Stimulated activated CD4-positive, alpha-beta T cell treated with anti-CD3 and anti-CD28 coated beads, TNF-alpha, amount 100 ng/mL, for 48 hours (primary cell): ENCODE data around the gene ARPP19.
"Not testable (repeated sequence)": the region's sequence is repeated elsewhere in the genome, so short reads cannot be mapped to it uniquely, and the experiment has no call there.

Experiments used
- DNase-seq, 3 donors: peaks; one replicate each; pipeline ENCODE4 v3.0.0-alpha.2; 2020; ENCODE audit warnings: low read depth in 3 of 3

Gene ARPP19

GRCh38 chr15:52514482-52514881, 54.3 kb downstream of the ARPP19 start:
- no peak for DNase-seq

GRCh38 chr15:52512869-52513268, 56.0 kb downstream of the ARPP19 start:
- not testable (repeated sequence) for DNase-seq

- DNase-seq = no peak
Observed at GRCh38 chr15:52511084-52511483, 57.7 kb downstream of the ARPP19 start.

GRCh38 chr15:52509500-52510245, 59.2 kb downstream of the ARPP19 start:
- DNase-seq = no peak

- DNase-seq = no peak
Observed at GRCh38 chr15:52506549-52506948, 62.3 kb downstream of the ARPP19 start.

GRCh38 chr15:52505151-52505550, 63.7 kb downstream of the ARPP19 start:
- no peak for DNase-seq

GRCh38 chr15:52503788-52504496, 64.9 kb downstream of the ARPP19 start:
- no peak for DNase-seq

GRCh38 chr15:52502608-52503007, 66.2 kb downstream of the ARPP19 start:
- DNase-seq = no peak

- DNase-seq = no peak
Observed at GRCh38 chr15:52499506-52499905, 69.3 kb downstream of the ARPP19 start.

GRCh38 chr15:52498706-52499105, 70.1 kb downstream of the ARPP19 start:
- no peak for DNase-seq
